ENCODE measurements around the gene OR2V2.

DNA sequence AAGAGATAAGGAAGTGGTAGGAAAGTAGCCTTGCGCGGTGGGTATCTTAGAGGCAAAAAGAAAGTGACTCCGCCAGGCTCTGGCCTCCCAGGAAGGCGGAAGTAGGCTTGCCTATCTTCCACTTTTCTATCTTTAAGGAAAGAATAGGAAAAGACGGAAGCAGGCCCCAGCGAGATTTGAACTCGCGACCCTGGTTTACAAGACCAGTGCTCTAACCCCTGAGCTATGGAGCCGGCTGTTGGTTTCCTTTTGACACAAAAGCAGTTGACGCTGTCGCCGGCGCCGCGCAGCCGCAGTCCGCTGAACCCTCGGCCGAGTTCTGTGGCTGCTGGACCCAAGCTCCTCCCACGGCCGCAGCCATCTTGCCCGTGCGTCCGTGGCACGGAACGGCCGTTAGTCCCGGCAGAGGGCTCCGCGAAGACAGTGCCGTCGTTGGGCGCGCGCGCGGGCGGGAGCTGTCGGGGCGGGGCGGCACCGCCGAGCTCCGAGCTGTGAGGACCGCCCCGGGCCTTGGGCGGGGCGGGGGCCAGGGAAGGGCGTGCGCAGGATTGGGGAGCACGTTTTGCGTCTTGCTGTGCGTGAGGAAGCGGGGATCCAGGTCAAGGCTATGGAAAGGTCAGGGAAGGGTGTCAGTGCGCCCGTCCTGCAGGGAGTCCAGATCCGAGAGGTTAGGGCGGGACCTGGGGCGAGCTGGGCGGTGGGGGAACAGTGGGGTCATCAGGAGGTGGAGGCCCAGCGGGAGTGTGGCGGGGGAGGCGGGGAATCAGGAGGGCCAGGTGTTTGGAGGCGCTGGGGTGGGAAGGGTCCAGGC lies 44.3 kb downstream of the OR2V2 start:
- TF ChIP-seq, protein P1, sequence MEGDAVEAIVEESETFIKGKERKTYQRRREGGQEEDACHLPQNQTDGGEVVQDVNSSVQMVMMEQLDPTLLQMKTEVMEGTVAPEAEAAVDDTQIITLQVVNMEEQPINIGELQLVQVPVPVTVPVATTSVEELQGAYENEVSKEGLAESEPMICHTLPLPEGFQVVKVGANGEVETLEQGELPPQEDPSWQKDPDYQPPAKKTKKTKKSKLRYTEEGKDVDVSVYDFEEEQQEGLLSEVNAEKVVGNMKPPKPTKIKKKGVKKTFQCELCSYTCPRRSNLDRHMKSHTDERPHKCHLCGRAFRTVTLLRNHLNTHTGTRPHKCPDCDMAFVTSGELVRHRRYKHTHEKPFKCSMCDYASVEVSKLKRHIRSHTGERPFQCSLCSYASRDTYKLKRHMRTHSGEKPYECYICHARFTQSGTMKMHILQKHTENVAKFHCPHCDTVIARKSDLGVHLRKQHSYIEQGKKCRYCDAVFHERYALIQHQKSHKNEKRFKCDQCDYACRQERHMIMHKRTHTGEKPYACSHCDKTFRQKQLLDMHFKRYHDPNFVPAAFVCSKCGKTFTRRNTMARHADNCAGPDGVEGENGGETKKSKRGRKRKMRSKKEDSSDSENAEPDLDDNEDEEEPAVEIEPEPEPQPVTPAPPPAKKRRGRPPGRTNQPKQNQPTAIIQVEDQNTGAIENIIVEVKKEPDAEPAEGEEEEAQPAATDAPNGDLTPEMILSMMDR (conservative IDR thresholded peaks at IDR 0.05; ENCODE audit: low read length) = no peak
- no peak for TF ChIP-seq EZH2phosphoT487 (IDR thresholded peaks at IDR 0.05; ENCODE audit: borderline replicate concordance)

All from Loucy (cell line).